HepG2 (cell line): Measurements from ENCODE around the gene RPL11. TPM values are rescaled to one million over a fixed set of nuclear protein-coding genes. Genes with fewer than 3 reads are reported as not detected.
A peak's percentile ranks its signal among the peaks of the same experiment; 100 is the strongest.

Experiments used
- DNMT3B ChIP-seq: conservative IDR thresholded peaks from 2 replicates; pipeline ENCODE4 v1.6.1; 2016; ENCODE audit warnings: missing biosample characterization, control low read depth
- DPF2 ChIP-seq: sonication (generic); formaldehyde crosslinking; IDR thresholded peaks from 2 replicates; pipeline ENCODE4 v1.4.0; 2020; ENCODE audit warnings: mild to moderate bottlenecking, low read depth, missing genetic modification reagents, borderline replicate concordance
- ELF1 ChIP-seq: sonication (generic); formaldehyde crosslinking; IDR thresholded peaks from 2 replicates; pipeline ENCODE4 v1.4.0; 2020; ENCODE audit warnings: missing genetic modification reagents
- MTA1 ChIP-seq: sonication (generic); formaldehyde crosslinking; IDR thresholded peaks from 2 replicates; pipeline ENCODE4 v1.4.0; 2020; ENCODE audit warnings: missing genetic modification reagents, mild to moderate bottlenecking, borderline replicate concordance
- PAX8 ChIP-seq: sonication (generic); formaldehyde crosslinking; IDR thresholded peaks from 2 replicates; pipeline ENCODE4 v1.8.0; 2022; ENCODE audit warnings: mild to moderate bottlenecking, missing genetic modification reagents, borderline replicate concordance
- RBAK ChIP-seq: sonication (generic); formaldehyde crosslinking; IDR thresholded peaks from 2 replicates; pipeline ENCODE4 v1.5.1; 2020; ENCODE audit warnings: mild to moderate bottlenecking, missing genetic modification reagents
- SATB2 ChIP-seq: sonication (generic); formaldehyde crosslinking; IDR thresholded peaks from 2 replicates; pipeline ENCODE4 v1.5.0; 2020; ENCODE audit warnings: missing genetic modification reagents
- TARDBP ChIP-seq: sonication (generic); formaldehyde crosslinking; IDR thresholded peaks from 2 replicates; pipeline ENCODE4 v1.8.0; 2022; ENCODE audit warnings: mild to moderate bottlenecking, missing genetic modification reagents
- ZFP82 ChIP-seq: sonication (generic); formaldehyde crosslinking; IDR thresholded peaks from 2 replicates; pipeline ENCODE4 v1.5.1; 2020; ENCODE audit warnings: mild to moderate bottlenecking, missing genetic modification reagents, borderline replicate concordance
- ZNF335 ChIP-seq: sonication (generic); formaldehyde crosslinking; IDR thresholded peaks from 2 replicates; pipeline ENCODE4 v1.4.0; 2020; ENCODE audit warnings: missing genetic modification reagents
- ZNF562 ChIP-seq: sonication (generic); formaldehyde crosslinking; IDR thresholded peaks from 2 replicates; pipeline ENCODE4 v1.8.0; 2022; ENCODE audit warnings: missing genetic modification reagents, borderline replicate concordance
- ZNF713 ChIP-seq: sonication (generic); formaldehyde crosslinking; IDR thresholded peaks from 2 replicates; pipeline ENCODE4 v1.4.0; 2020; ENCODE audit warnings: mild to moderate bottlenecking, missing genetic modification reagents
- ZNF790 ChIP-seq: sonication (generic); formaldehyde crosslinking; IDR thresholded peaks from 2 replicates; pipeline ENCODE4 v1.8.0; 2022; ENCODE audit warnings: missing genetic modification reagents, mild to moderate bottlenecking, borderline replicate concordance
- polyA plus RNA-seq, 8 experiments: library from polyadenylated mRNA; depleted of rRNA in 3 of 8; stranded (reverse) in 7 of 8; unstranded in 1 of 8; fragments of >200 nt; fragmentation: Illumina TruSeq in 4 of 8; extraction: Trizol in 4 of 8; gene quantifications; 2 replicates each; pipeline versions ENCODE4 v1.2.1 to v1.2.3, GENCODE V29; 2011 to 2016; ENCODE audit warnings: low read depth in 4 of 8, missing spikeins in 1 of 8, mixed read lengths in 1 of 8; ENCODE audit not compliant: insufficient read depth in 1 of 8
- total RNA-seq, 5 experiments: library from RNA; depleted of rRNA; stranded (reverse); fragments of >200 nt; fragmentation: Illumina TruSeq; extraction: Trizol; gene quantifications; 2 replicates each; pipeline ENCODE4 v1.2.3, GENCODE V29; 2016; ENCODE audit warnings: low read depth in 1 of 5
- TF ChIP-seq, protein P1 (sequence below): IDR thresholded peaks from 2 replicates; pipeline ENCODE4 v1.6.1; 2016
- TF ChIP-seq, protein P2 (sequence below): sonication (generic); formaldehyde crosslinking; IDR thresholded peaks from 2 replicates; pipeline ENCODE4 v1.8.1; 2023; ENCODE audit warnings: missing genetic modification reagents, inconsistent platforms, borderline replicate concordance
- TF ChIP-seq, protein P3 (sequence below): sonication (generic); formaldehyde crosslinking; conservative IDR thresholded peaks from 2 replicates; pipeline ENCODE4 v1.4.0; 2020; ENCODE audit warnings: missing genetic modification reagents
- TF ChIP-seq, protein P4 (sequence below): sonication (generic); formaldehyde crosslinking; conservative IDR thresholded peaks from 2 replicates; pipeline ENCODE4 v1.4.0; 2020; ENCODE audit warnings: missing genetic modification reagents
- TF ChIP-seq, protein P5 (sequence below): sonication (generic); formaldehyde crosslinking; IDR thresholded peaks from 2 replicates; pipeline ENCODE4 v1.4.0; 2020; ENCODE audit warnings: missing genetic modification reagents
- TF ChIP-seq, protein P6 (sequence below): sonication (generic); formaldehyde crosslinking; conservative IDR thresholded peaks from 2 replicates; pipeline ENCODE4 v1.4.0; 2020; ENCODE audit warnings: missing genetic modification reagents

The RPL11 gene
- total and polyA plus RNA-seq, 2 of the 13 experiments (the other 11 are each of a cell fraction or from before 2014, with no cell fraction given), result 1,682 to 2,010 TPM

DNA sequence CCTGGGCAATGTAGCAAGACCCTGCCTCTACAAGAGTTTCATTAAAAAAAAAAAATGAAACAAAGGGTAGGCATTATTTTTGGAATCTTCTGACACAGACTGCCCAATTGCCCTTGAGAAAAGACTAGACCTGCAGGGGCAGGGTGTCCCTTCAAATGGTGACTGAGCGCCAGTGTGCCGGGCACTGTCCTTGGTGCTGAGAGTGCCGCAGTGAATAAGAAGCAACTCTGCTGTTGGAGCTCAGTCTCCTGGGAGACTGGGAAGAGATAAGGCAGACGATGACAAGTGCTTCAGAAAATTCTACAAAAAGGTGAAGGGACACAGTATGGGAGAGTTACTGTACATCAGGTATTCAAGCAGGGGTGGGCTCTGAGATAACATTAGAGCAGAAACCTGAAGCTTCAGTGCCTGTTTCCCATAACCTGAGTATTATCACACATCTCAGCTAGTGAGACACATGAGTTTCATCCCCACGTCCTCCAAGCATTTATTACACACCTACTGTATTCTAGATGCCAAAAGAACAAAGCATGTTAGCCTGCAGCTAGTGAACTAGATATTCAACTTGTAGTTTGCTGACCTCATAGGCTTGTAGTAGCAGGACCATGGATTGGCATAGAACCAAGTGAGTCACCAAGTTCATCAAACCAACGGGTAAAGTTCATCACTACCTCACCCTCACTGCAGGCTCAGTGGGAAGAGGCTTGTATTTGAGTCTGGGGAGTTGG, 18.4 kb upstream of the RPL11 start (continued):
- TF ChIP-seq, protein P1, sequence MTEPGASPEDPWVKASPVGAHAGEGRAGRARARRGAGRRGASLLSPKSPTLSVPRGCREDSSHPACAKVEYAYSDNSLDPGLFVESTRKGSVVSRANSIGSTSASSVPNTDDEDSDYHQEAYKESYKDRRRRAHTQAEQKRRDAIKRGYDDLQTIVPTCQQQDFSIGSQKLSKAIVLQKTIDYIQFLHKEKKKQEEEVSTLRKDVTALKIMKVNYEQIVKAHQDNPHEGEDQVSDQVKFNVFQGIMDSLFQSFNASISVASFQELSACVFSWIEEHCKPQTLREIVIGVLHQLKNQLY (CRISPR knock-in tag), result peak; percentile 32; the same call in 1 of the 2 replicates
- TF ChIP-seq, protein P2, sequence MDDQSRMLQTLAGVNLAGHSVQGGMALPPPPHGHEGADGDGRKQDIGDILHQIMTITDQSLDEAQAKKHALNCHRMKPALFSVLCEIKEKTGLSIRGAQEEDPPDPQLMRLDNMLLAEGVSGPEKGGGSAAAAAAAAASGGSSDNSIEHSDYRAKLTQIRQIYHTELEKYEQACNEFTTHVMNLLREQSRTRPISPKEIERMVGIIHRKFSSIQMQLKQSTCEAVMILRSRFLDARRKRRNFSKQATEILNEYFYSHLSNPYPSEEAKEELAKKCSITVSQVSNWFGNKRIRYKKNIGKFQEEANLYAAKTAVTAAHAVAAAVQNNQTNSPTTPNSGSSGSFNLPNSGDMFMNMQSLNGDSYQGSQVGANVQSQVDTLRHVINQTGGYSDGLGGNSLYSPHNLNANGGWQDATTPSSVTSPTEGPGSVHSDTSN (CRISPR knock-in tag), result no peak
- TF ChIP-seq MTA1 (CRISPR knock-in tag) (no peak), RBAK (CRISPR knock-in tag) (no peak), PAX8 (no peak), SATB2 (CRISPR knock-in tag) (0 out of 2 replicates have a peak, but pooled peaks have one; percentile 69), ZNF562 (CRISPR knock-in tag) (no peak), DPF2 (no peak), DNMT3B (CRISPR knock-in tag) (peak; percentile 84; the same call in 1 of the 2 replicates), ZNF713 (CRISPR knock-in tag) (no peak), ZNF790 (no peak), ZFP82 (CRISPR knock-in tag) (no peak), ZNF335 (CRISPR knock-in tag) (0 out of 2 replicates have a peak, but pooled peaks have one; percentile 71), ELF1 (CRISPR knock-in tag) (no peak), TARDBP (CRISPR knock-in tag) (no peak)
- TF ChIP-seq, protein P3, sequence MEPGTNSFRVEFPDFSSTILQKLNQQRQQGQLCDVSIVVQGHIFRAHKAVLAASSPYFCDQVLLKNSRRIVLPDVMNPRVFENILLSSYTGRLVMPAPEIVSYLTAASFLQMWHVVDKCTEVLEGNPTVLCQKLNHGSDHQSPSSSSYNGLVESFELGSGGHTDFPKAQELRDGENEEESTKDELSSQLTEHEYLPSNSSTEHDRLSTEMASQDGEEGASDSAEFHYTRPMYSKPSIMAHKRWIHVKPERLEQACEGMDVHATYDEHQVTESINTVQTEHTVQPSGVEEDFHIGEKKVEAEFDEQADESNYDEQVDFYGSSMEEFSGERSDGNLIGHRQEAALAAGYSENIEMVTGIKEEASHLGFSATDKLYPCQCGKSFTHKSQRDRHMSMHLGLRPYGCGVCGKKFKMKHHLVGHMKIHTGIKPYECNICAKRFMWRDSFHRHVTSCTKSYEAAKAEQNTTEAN (CRISPR knock-in tag), result peak; percentile 64; the same call in 1 of the 2 replicates
- TF ChIP-seq, protein P4, sequence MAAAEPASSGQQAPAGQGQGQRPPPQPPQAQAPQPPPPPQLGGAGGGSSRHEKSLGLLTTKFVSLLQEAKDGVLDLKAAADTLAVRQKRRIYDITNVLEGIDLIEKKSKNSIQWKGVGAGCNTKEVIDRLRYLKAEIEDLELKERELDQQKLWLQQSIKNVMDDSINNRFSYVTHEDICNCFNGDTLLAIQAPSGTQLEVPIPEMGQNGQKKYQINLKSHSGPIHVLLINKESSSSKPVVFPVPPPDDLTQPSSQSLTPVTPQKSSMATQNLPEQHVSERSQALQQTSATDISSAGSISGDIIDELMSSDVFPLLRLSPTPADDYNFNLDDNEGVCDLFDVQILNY (CRISPR knock-in tag), result no peak
- TF ChIP-seq, protein P5, sequence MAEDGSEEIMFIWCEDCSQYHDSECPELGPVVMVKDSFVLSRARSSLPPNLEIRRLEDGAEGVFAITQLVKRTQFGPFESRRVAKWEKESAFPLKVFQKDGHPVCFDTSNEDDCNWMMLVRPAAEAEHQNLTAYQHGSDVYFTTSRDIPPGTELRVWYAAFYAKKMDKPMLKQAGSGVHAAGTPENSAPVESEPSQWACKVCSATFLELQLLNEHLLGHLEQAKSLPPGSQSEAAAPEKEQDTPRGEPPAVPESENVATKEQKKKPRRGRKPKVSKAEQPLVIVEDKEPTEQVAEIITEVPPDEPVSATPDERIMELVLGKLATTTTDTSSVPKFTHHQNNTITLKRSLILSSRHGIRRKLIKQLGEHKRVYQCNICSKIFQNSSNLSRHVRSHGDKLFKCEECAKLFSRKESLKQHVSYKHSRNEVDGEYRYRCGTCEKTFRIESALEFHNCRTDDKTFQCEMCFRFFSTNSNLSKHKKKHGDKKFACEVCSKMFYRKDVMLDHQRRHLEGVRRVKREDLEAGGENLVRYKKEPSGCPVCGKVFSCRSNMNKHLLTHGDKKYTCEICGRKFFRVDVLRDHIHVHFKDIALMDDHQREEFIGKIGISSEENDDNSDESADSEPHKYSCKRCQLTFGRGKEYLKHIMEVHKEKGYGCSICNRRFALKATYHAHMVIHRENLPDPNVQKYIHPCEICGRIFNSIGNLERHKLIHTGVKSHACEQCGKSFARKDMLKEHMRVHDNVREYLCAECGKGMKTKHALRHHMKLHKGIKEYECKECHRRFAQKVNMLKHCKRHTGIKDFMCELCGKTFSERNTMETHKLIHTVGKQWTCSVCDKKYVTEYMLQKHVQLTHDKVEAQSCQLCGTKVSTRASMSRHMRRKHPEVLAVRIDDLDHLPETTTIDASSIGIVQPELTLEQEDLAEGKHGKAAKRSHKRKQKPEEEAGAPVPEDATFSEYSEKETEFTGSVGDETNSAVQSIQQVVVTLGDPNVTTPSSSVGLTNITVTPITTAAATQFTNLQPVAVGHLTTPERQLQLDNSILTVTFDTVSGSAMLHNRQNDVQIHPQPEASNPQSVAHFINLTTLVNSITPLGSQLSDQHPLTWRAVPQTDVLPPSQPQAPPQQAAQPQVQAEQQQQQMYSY, result 0 out of 2 replicates have a peak, but pooled peaks have one; percentile 22
- TF ChIP-seq, protein P6, sequence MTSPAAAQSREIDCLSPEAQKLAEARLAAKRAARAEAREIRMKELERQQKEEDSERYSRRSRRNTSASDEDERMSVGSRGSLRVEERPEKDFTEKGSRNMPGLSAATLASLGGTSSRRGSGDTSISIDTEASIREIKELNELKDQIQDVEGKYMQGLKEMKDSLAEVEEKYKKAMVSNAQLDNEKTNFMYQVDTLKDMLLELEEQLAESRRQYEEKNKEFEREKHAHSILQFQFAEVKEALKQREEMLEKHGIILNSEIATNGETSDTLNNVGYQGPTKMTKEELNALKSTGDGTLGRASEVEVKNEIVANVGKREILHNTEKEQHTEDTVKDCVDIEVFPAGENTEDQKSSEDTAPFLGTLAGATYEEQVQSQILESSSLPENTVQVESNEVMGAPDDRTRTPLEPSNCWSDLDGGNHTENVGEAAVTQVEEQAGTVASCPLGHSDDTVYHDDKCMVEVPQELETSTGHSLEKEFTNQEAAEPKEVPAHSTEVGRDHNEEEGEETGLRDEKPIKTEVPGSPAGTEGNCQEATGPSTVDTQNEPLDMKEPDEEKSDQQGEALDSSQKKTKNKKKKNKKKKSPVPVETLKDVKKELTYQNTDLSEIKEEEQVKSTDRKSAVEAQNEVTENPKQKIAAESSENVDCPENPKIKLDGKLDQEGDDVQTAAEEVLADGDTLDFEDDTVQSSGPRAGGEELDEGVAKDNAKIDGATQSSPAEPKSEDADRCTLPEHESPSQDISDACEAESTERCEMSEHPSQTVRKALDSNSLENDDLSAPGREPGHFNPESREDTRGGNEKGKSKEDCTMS (CRISPR knock-in tag), result 0 out of 2 replicates have a peak, but pooled peaks have one; percentile 92
